ENCODE measurements around the gene CWC25. TPM values are rescaled to one million over a fixed set of nuclear protein-coding genes. Genes with fewer than 3 reads are reported as not detected.

The CWC25 gene
- total and polyA plus RNA-seq, 2 of the 13 experiments (the other 11 are each of a cell fraction or from before 2014, with no cell fraction given): 15.6 to 22.7 TPM

GRCh38 chr17:38871247-38872015, 46.3 kb upstream of the CWC25 start (continued):
- TF ChIP-seq SP4 (CRISPR knock-in tag; IDR thresholded peaks at IDR 0.05): no peak
- peak; percentile 95 for TF ChIP-seq TBX2 (CRISPR knock-in tag; IDR thresholded peaks at IDR 0.05; ENCODE audit: borderline replicate concordance)
- no peak for TF ChIP-seq NFRKB (IDR thresholded peaks at IDR 0.05)
- no peak; the same call in 1 of the 2 replicates for TF ChIP-seq ZNF644 (CRISPR knock-in tag; IDR thresholded peaks at IDR 0.05; ENCODE audit: low read depth)
- TF ChIP-seq ZMAT5 (CRISPR knock-in tag; IDR thresholded peaks at IDR 0.05; ENCODE audit: borderline replicate concordance, low read depth): no peak
- TF ChIP-seq FOSL2 (CRISPR knock-in tag; IDR thresholded peaks at IDR 0.05): peak; percentile 100
- TF ChIP-seq SMAD1 (CRISPR knock-in tag; IDR thresholded peaks at IDR 0.05; ENCODE audit: borderline replicate concordance, low read depth): peak; percentile 50; the same call in 1 of the 2 replicates
- no peak for TF ChIP-seq DBP (CRISPR knock-in tag; IDR thresholded peaks at IDR 0.05; ENCODE audit: not compliant biosample characterization)
- TF ChIP-seq ELK4 (CRISPR knock-in tag; IDR thresholded peaks at IDR 0.05; ENCODE audit: borderline replicate concordance): no peak
- peak; percentile 84 for TF ChIP-seq GATAD1 (CRISPR knock-in tag; IDR thresholded peaks at IDR 0.05)
- 0 out of 2 replicates have a peak, but pooled peaks have one; percentile 35 for TF ChIP-seq GPN1 (CRISPR knock-in tag; IDR thresholded peaks at IDR 0.05; ENCODE audit: borderline replicate concordance)
- no peak for TF ChIP-seq ZNF816 (CRISPR knock-in tag; IDR thresholded peaks at IDR 0.05; ENCODE audit: borderline replicate concordance)
- peak; percentile 89; the same call in 1 of the 2 replicates for TF ChIP-seq ETV5 (CRISPR knock-in tag; IDR thresholded peaks at IDR 0.05; ENCODE audit: borderline replicate concordance)
- no peak for TF ChIP-seq PLRG1 (conservative IDR thresholded peaks at IDR 0.05)
- 0 out of 2 replicates have a peak, but pooled peaks have one; percentile 54 for TF ChIP-seq ONECUT2 (CRISPR knock-in tag; IDR thresholded peaks at IDR 0.05)
- peak; percentile 69; the same call in 1 of the 2 replicates for TF ChIP-seq ZNF670 (CRISPR knock-in tag; IDR thresholded peaks at IDR 0.05; ENCODE audit: borderline replicate concordance)
- no peak for TF ChIP-seq ZNF850 (CRISPR knock-in tag; conservative IDR thresholded peaks at IDR 0.05)
- TF ChIP-seq ATF3 (CRISPR knock-in tag; IDR thresholded peaks at IDR 0.05): peak; percentile 99
- TF ChIP-seq DNMT1 (CRISPR knock-in tag; IDR thresholded peaks at IDR 0.05): no peak
- TF ChIP-seq RBM39 (IDR thresholded peaks at IDR 0.05; ENCODE audit: low read depth, low read length, poor library complexity, severe bottlenecking): no peak
- TF ChIP-seq SSRP1 (CRISPR knock-in tag; IDR thresholded peaks at IDR 0.05): peak; percentile 83; the same call in 1 of the 2 replicates
- peak; percentile 38 for TF ChIP-seq YY1 (IDR thresholded peaks at IDR 0.05; ENCODE audit: insufficient read depth, insufficient replicate concordance, low read depth, low read length)
- peak; percentile 85 for TF ChIP-seq FOXO1 (CRISPR knock-in tag; IDR thresholded peaks at IDR 0.05)
- TF ChIP-seq PRPF4 (IDR thresholded peaks at IDR 0.05; ENCODE audit: low read depth, low read length, poor library complexity, severe bottlenecking): no peak
- TF ChIP-seq ZNF891 (CRISPR knock-in tag; IDR thresholded peaks at IDR 0.05): peak; percentile 25; the same call in 1 of the 2 replicates
- peak; percentile 60 for TF ChIP-seq TFE3 (CRISPR knock-in tag; IDR thresholded peaks at IDR 0.05)
- TF ChIP-seq ZNF501 (CRISPR knock-in tag; IDR thresholded peaks at IDR 0.05): peak; percentile 77; the same call in 1 of the 2 replicates

Measured in HepG2 (cell line).